Kidney epithelial cell (primary cell): ENCODE measurements around the gene CHFR. TPM values are rescaled to one million over a fixed set of nuclear protein-coding genes. Genes with fewer than 3 reads are reported as not detected.
"Not testable (repeated sequence)": the region's sequence is repeated elsewhere in the genome, so short reads cannot be mapped to it uniquely, and the experiment has no call there.

ENCODE experiments used
- DNase-seq: peaks from one replicate; pipeline ENCODE4 v3.0.0-alpha.2; 2010; ENCODE audit warnings: low read depth
- H3K27me3 ChIP-seq: 2 replicates; pipeline ENCODE4 v1.6.0; 2011; ENCODE audit warnings: low read length; ENCODE audit not compliant: control insufficient read depth, insufficient read depth
- H3K36me3 ChIP-seq: 2 replicates; pipeline ENCODE4 v1.5.1; 2011; ENCODE audit warnings: low read length; ENCODE audit not compliant: control insufficient read depth, insufficient read depth
- H3K4me3 ChIP-seq: 2 replicates; pipeline ENCODE4 v1.5.1; 2011; ENCODE audit warnings: low read depth, mild to moderate bottlenecking, control low read depth, low read length
- CTCF ChIP-seq: IDR thresholded peaks from 2 replicates; pipeline ENCODE4 v1.5.1; 2011; ENCODE audit warnings: mild to moderate bottlenecking, moderate library complexity, low read length, control low read depth, inconsistent platforms; ENCODE audit not compliant: insufficient read depth, poor library complexity, severe bottlenecking
- total RNA-seq: library from RNA; depleted of rRNA; stranded (reverse); fragments of >200 nt; gene quantifications from 2 replicates; pipeline ENCODE4 v1.2.3, GENCODE V29; 2015

CHFR gene
- total RNA-seq, 1 donor from 2014 or later, result 51.3 TPM

GRCh38 chr12:132839558-132840235, 47.7 kb downstream of the CHFR start:
- Histone ChIP-seq H3K27me3 (no peaks in the 10 kb centered on the region), H3K36me3 (peaks cover 3% of the 10 kb centered on the region), H3K4me3 (no peak overlapping the region)
- no peak for DNase-seq
- TF ChIP-seq CTCF, result no peak

- no peak for DNase-seq
- Histone ChIP-seq H3K36me3 (peaks cover 3% of the 10 kb centered on the region), H3K27me3 (no peaks in the 10 kb centered on the region), H3K4me3 (no peak overlapping the region)
- TF ChIP-seq CTCF, result no peak
Measured at GRCh38 chr12:132838410-132839080, 48.9 kb downstream of the CHFR start.

DNA sequence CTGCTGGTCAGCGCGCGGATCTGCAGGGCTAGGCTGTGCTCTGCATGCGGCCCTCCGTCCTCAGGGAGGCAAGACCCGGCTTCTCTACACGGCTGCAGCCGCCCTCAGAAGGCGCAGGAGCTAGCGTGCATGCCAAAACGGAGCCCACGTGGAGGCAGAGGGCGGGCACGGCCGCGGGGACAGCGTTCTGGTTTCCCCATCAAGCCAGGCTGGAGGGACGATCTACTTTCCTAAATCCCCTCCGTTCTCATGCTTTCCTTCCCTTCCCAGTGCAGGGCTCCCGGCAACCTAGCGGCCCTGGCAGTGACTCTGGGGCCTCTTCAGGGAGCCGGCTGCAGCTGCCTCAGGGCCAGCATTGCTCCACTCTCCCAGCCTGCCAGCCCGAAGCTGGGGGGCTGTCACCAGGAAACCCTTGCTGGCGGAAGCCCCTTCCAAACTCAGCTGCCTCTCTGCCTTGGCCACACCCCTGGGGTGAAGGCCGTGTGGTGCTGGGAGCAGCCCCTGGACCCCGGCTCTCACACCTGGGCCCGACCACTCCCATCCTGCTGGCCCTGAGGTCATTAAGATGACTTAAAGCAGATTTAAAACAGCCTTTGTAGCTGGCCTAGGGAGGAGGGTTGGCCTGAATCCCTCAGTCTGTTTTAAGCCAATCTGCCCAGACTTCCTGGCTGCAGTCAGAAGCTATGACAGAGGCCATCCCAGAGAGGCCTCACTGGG, 49.6 kb downstream of the CHFR start:
- Histone ChIP-seq H3K36me3 (peaks cover 3% of the 10 kb centered on the region), H3K27me3 (no peaks in the 10 kb centered on the region), H3K4me3 (no peak overlapping the region)
- DNase-seq, result no peak
- no peak for TF ChIP-seq CTCF

DNA sequence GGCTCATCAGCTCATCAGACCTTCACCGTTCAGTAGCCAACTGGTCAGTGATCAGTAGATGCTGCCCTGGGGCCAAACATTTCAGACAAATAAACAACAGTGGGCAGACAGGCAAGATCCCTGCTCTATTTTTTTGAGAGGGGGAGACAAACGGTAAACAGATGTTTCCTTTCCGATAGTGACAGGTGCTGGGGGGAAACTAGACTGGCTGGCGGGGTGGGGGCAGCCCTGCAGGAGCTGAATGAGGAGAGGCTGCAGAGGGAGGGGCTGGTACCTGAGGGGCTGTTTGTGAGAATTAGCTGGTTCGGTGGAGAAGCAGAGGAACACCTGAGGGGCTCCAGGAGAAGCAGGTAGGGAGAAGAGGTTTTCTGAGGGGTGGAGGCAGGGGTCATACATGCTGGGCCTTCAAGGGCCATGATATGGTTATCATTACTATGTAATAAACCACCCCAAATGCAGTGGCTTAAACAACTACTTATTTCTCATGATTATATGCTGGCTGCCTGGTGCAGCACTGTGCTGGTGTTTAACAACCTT, 50.5 kb downstream of the CHFR start:
- Histone ChIP-seq H3K4me3 (no peak overlapping the region), H3K27me3 (no peaks in the 10 kb centered on the region), H3K36me3 (peaks cover 1% of the 10 kb centered on the region)
- DNase-seq, result no peak
- no peak for TF ChIP-seq CTCF

GRCh38 chr12:132836230-132836629, 51.2 kb downstream of the CHFR start:
- H3K27me3 ChIP-seq, H3K4me3 ChIP-seq, H3K36me3 ChIP-seq, DNase-seq: not testable (repeated sequence)

DNA sequence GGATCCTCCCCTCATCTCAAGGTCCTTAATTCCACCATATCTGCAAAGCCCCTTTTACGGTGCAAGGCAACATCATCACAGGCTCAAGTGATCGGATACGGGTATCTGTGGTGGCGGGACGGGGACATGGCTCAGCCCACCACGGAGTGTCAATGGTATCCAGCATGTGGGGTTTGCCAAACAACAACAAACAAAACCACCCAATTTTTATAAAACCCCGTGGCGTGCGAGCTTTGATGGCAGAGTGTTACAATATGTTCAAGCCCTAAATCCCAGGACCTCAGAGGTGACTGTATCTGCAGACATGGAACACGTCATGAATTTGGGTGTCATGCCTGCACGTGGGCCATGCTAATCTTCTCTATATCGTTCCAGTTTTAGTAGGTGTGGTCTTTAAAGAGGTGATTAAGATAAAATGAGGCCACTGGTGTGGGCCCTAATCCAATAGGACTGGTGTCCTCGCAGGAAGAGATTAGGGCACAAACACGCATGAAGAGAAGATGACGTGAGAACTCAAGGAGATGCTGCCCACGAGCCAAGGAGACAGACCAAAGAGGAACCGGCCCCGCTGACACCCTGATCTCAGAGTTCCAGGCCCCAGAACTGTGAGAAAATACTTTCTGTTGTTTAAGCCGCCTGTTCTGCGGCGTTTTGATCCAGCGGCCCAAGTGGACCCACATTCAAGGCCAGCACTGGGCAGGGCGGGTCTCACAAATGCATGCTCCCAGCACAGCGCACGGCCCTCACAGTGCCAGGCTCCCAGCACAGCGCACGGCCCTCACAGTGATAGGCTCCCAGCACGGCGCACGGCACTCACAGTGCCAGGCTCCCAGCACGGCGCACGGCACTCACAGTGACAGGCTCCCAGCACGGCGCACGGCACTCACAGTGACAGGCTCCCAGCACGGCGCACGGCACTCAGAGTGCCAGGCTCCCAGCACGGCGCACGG, 52.1 kb downstream of the CHFR start:
- H3K27me3 ChIP-seq, result no peaks in the 10 kb centered on the region
- no peak for TF ChIP-seq CTCF
- no peak for DNase-seq
- H3K4me3 ChIP-seq, result no peak overlapping the region
- H3K36me3 ChIP-seq, result peaks cover 1% of the 10 kb centered on the region
